Measurements from ENCODE around the gene COA3.
A peak's percentile ranks its signal among the peaks of the same experiment; 100 is the strongest.
"Not testable (repeated sequence)": the region's sequence is repeated elsewhere in the genome, so short reads cannot be mapped to it uniquely, and the experiment has no call there.

Gene COA3

DNA sequence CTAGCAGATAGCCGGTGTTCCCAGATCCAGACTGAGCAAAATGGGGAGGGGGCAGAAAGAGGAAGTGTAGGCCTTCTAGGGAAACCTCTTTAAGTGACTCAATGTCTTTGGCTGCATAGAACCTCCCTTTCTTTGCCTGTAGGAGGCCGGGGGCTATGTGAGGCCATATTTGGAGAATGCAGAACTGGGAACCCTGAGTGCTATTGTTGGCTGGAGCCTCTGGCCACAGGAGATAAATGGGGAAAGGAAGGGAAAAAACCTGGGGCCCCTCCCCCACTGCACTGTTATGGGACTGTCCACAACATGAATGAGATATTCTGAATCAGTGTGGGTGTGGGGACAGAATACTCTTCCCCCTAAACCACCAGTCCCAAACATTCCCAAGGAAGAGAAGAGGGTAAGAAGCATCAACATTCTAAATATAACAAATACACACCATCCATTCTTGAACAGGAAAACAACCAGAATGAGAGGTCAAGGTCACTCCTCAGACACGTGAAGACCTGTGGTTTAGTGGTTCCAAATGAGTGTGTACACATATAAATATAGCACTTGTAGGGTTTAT is 22.9 kb downstream of the COA3 start:
- TF ChIP-seq, protein P1, sequence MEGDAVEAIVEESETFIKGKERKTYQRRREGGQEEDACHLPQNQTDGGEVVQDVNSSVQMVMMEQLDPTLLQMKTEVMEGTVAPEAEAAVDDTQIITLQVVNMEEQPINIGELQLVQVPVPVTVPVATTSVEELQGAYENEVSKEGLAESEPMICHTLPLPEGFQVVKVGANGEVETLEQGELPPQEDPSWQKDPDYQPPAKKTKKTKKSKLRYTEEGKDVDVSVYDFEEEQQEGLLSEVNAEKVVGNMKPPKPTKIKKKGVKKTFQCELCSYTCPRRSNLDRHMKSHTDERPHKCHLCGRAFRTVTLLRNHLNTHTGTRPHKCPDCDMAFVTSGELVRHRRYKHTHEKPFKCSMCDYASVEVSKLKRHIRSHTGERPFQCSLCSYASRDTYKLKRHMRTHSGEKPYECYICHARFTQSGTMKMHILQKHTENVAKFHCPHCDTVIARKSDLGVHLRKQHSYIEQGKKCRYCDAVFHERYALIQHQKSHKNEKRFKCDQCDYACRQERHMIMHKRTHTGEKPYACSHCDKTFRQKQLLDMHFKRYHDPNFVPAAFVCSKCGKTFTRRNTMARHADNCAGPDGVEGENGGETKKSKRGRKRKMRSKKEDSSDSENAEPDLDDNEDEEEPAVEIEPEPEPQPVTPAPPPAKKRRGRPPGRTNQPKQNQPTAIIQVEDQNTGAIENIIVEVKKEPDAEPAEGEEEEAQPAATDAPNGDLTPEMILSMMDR (IDR thresholded peaks at IDR 0.05; ENCODE audit: control extremely low read depth, extremely low read depth, low read depth, missing control alignments), result no peak
- POLR2A ChIA-PET, result no interaction called here
- no peak for DNase-seq (ENCODE audit: extremely low spot score)
- CTCF ChIA-PET, result no interaction called here

DNA sequence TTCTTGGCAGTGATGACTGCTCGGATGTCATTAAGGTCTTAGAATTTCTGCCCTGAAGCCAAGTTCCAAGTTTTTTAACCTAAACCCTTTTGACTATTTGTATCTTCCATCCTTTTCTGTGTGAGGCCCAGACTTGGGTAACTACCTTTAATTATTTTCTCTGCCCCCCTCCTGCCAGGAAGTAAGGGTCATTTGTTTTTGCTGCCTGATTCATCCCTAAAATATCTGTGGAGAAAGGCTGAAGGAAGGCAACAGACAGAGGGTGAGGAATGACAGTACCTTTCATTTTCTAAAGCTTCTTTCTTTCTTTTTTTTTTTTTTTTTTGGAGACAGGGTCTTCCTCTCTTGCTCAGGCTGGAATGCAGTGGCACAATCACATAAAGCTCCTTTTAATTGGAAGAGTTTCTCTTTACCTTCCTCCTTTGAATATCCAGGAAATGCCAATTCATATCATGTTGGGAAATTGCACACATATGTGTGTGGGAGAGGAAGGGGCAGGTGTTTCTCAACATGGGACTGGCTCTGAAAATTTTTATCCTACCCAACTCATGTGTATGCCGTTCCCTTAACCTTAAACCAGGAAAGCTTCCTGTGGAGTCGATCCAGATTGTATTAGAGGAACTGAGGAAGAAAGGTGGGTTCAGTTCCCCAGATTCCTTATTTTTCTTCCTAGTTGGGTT is 24.3 kb downstream of the COA3 start:
- TF ChIP-seq, protein P1 (IDR thresholded peaks at IDR 0.05; ENCODE audit: control extremely low read depth, extremely low read depth, low read depth, missing control alignments), result no peak
- ChIA-PET POLR2A (interaction anchor here (1.1 kb wide), 1 partner anchor 91 kb away, joined by 3 read pairs; no protein-coding TSS in a partner anchor), CTCF (interaction anchor here (0.5 to 3.6 kb wide), 8 partner anchors 10 to 196 kb away, joined by 3 to 31 read pairs (median 7); partner anchors contain the start of genes BECN1, PSMC3IP and RAMP2)
- DNase-seq (ENCODE audit: extremely low spot score), result no peak

- TF ChIP-seq, protein P1 (IDR thresholded peaks at IDR 0.05; ENCODE audit: control extremely low read depth, extremely low read depth, low read depth, missing control alignments), result no peak
- DNase-seq (ENCODE audit: extremely low spot score), result peak; percentile 88
- CTCF ChIA-PET, result interaction anchor here (1.2 to 3.6 kb wide), 9 partner anchors 10 to 225 kb away, joined by 3 to 31 read pairs (median 4); partner anchors contain the start of genes BECN1, PSMC3IP, RAMP2 and RPL27
- POLR2A ChIA-PET, result interaction anchor here (1.1 kb wide), 2 partner anchors 90 to 237 kb away, joined by 3 read pairs; partner anchors contain the start of gene NAGLU
Observed at GRCh38 chr17:42773290-42774035, 25.0 kb downstream of the COA3 start, which contains the start of gene VPS25. Gene VPS25 (plus strand): TSS chr17:42773449. CDS start chr17:42773476, 27 bp downstream.

- TF ChIP-seq, protein P1 (IDR thresholded peaks at IDR 0.05; ENCODE audit: control extremely low read depth, extremely low read depth, low read depth, missing control alignments), result no peak
- POLR2A ChIA-PET, result interaction anchor here (1.1 kb wide), 1 partner anchor 237 kb away, joined by 3 read pairs; the partner anchor contains the start of gene NAGLU
- no peak for DNase-seq (ENCODE audit: extremely low spot score)
- CTCF ChIA-PET, result interaction anchor here (1.1 to 3.6 kb wide), 8 partner anchors 9 to 225 kb away, joined by 3 to 31 read pairs (median 7); partner anchors contain the start of genes BECN1, PSMC3IP, RAMP2 and RPL27
Observed at GRCh38 chr17:42772945-42773289, 25.6 kb downstream of the COA3 start.

- CTCF ChIA-PET, result interaction anchor here (0.8 to 0.9 kb wide), 2 partner anchors 10 to 192 kb away, joined by 3 to 5 read pairs; no protein-coding TSS in a partner anchor
- DNase-seq (ENCODE audit: extremely low spot score); POLR2A ChIA-PET: not testable (repeated sequence)
Observed at GRCh38 chr17:42769964-42770363, 28.5 kb downstream of the COA3 start.

- POLR2A ChIA-PET; DNase-seq (ENCODE audit: extremely low spot score): not testable (repeated sequence)
- CTCF ChIA-PET, result interaction anchor here (0.6 kb wide), 1 partner anchor 190 kb away, joined by 3 read pairs; no protein-coding TSS in a partner anchor
Observed at GRCh38 chr17:42768006-42768405, 30.5 kb downstream of the COA3 start.

DNA sequence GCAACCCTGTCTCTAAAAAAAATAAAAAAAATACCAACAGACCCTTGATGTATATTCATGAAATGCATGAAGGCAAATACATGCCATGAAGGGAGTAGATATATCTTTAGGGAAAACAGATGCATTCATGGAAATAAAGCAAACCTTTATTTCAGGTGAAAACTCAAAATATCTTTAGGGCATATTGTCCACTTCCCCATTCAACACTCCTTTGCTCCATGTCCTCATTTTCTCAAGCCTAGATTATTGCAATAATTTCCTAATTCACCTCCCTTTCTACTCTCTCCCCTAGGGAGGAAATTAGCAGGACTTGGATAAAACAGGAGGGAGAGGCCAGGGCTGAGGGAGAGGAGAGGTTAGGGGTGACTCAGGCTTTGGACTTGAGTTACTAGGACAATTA is 31.0 kb downstream of the COA3 start:
- ChIA-PET POLR2A (interaction anchor here (0.7 kb wide), 1 partner anchor 57 kb away, joined by 3 read pairs; the partner anchor contains the start of gene BECN1), CTCF (interaction anchor here (0.6 kb wide), 1 partner anchor 189 kb away, joined by 3 read pairs; no protein-coding TSS in a partner anchor)
- DNase-seq (ENCODE audit: extremely low spot score), result no peak
- TF ChIP-seq, protein P1 (IDR thresholded peaks at IDR 0.05; ENCODE audit: control extremely low read depth, extremely low read depth, low read depth, missing control alignments), result no peak

All from GM10248 (cell line).